K562 (cell line): Measurements from ENCODE around the gene UBE2M. TPM values are rescaled to one million over a fixed set of nuclear protein-coding genes. Genes with fewer than 3 reads are reported as not detected.

Source experiments
- ATF1 ChIP-seq, 2 experiments: fragments of 450-650 bp in 1 of 2; IDR thresholded peaks; 2 replicates each; pipeline ENCODE4 v1.6.1; 2016; ENCODE audit warnings: missing compliant biosample characterization in 1 of 2, missing genetic modification characterization in 1 of 2
- BCLAF1 ChIP-seq, 2 experiments: fragments of 450-650 bp in 1 of 2; IDR thresholded peaks; 2 replicates each; pipeline ENCODE4 v1.6.1; 2011 to 2017; ENCODE audit warnings: low read depth in 2 of 2, antibody characterized with exemption in 1 of 2, borderline replicate concordance in 1 of 2, low read length in 1 of 2, mild to moderate bottlenecking in 1 of 2, mixed read lengths in 1 of 2; ENCODE audit not compliant: control insufficient read depth in 1 of 2
- CC2D1A ChIP-seq: fragments of 450-650 bp; IDR thresholded peaks from 2 replicates; pipeline ENCODE4 v1.6.1; 2017; ENCODE audit warnings: mild to moderate bottlenecking
- CHD7 ChIP-seq: fragments of 200-600 bp; sonication (generic); IDR thresholded peaks from one replicate; pipeline ENCODE4 v1.6.1; 2012; ENCODE audit warnings: mild to moderate bottlenecking, low read depth, low read length, inconsistent platforms
- CSDE1 ChIP-seq, 2 experiments: fragments of 450-650 bp; IDR thresholded peaks; 2 replicates each; pipeline ENCODE4 v1.6.1; 2016; ENCODE audit warnings: mild to moderate bottlenecking in 1 of 2
- GATAD2A ChIP-seq: fragments of 450-650 bp; IDR thresholded peaks from 2 replicates; pipeline ENCODE4 v1.6.1; 2017
- JUND ChIP-seq, 2 experiments: IDR thresholded peaks; 2 replicates in 1 of 2; 3 replicates in 1 of 2; pipeline ENCODE4 v1.6.1; 2011; ENCODE audit warnings: borderline replicate concordance in 2 of 2, low read depth in 2 of 2, low read length in 2 of 2, improper control_type of control experiment in 1 of 2, missing biosample characterization in 1 of 2, missing genetic modification characterization in 1 of 2, missing genetic modification reagents in 1 of 2
- OTX1 ChIP-seq: fragments of 450-650 bp; formaldehyde crosslinking; IDR thresholded peaks from 2 replicates; pipeline ENCODE4 v1.4.0; 2022; ENCODE audit warnings: mild to moderate bottlenecking
- PHB2 ChIP-seq: fragments of 450-650 bp; IDR thresholded peaks from 2 replicates; pipeline ENCODE4 v1.6.1; 2017; ENCODE audit warnings: low read depth
- USF2 ChIP-seq: sonication (generic); formaldehyde crosslinking; IDR thresholded peaks from 2 replicates; pipeline ENCODE4 v1.5.0; 2020; ENCODE audit warnings: missing genetic modification reagents
- polyA plus RNA-seq, 8 experiments: library from polyadenylated mRNA; depleted of rRNA in 4 of 8; stranded (reverse) in 5 of 8; unstranded in 3 of 8; fragments of >200 nt; fragmentation: Nextera tagmentation in 2 of 8; fragmentation: Illumina TruSeq in 1 of 8; extraction: Ambion mirVana in 2 of 8; extraction: Trizol in 1 of 8; gene quantifications; 2 replicates each; pipeline versions ENCODE4 v1.2.1 to v1.2.3, GENCODE V29; 2011 to 2014; ENCODE audit warnings: inconsistent platforms in 1 of 8, missing spikeins in 1 of 8
- total RNA-seq, 7 experiments: library from RNA; depleted of rRNA in 6 of 7; stranded (reverse); fragments of >200 nt in 6 of 7; fragmentation: Illumina TruSeq in 2 of 7; extraction: Trizol in 2 of 7; gene quantifications; 2 replicates each; pipeline versions ENCODE4 v1.2.1 to v1.2.3, GENCODE V29; 2011 to 2021; ENCODE audit warnings: low replicate concordance in 1 of 7

UBE2M gene
- total and polyA plus RNA-seq, 9 of the 15 experiments (the other 6 are each of a cell fraction or from before 2014, with no cell fraction given) = 0.92 to 163 (median 85.7) TPM

GRCh38 chr19:58581227-58582141, 23.1 kb upstream of the UBE2M start (continued):
- TF ChIP-seq JUND (IDR thresholded peaks at IDR 0.05; ENCODE audit: borderline replicate concordance, low read depth, low read length) (peak; percentile 84), JUND (tag; IDR thresholded peaks at IDR 0.05; ENCODE audit: borderline replicate concordance, low read depth, low read length) (peak; percentile 83; the same call in 1 of the 3 replicates), CSDE1 (IDR thresholded peaks at IDR 0.05) (no peak), USF2 (CRISPR knock-in tag) (no peak), BCLAF1 (IDR thresholded peaks at IDR 0.05; ENCODE audit: borderline replicate concordance in 1 of 2, control insufficient read depth in 1 of 2, low read depth in 2 of 2, low read length in 1 of 2) (0 out of 4 replicates have a peak, but pooled peaks of 1 of the 2 experiments have one; percentile 69), GATAD2A (no peak), CHD7 (peak; percentile 38), CC2D1A (peak; percentile 92), ATF1 (CRISPR knock-in tag; IDR thresholded peaks at IDR 0.05) (no peak), ATF1 (tag; IDR thresholded peaks at IDR 0.05) (peak; percentile 66), OTX1 (CRISPR knock-in tag) (no peak), PHB2 (no peak)
